Bronchial epithelial cell (primary cell): ENCODE data around the gene KAT8. TPM values are rescaled to one million over a fixed set of nuclear protein-coding genes. Genes with fewer than 3 reads are reported as not detected.

ENCODE experiments used
- DNase-seq: peaks from one replicate; pipeline ENCODE4 v3.0.0-alpha.2; 2010; ENCODE audit warnings: low read depth
- FAIRE-seq: peaks from 2 replicates; lab custom pipeline; 2011; peaks lifted over from hg19 to GRCh38; lab: Jason Lieb, UNC
- H3K27me3 ChIP-seq: 2 replicates; pipeline ENCODE4 v1.5.1; 2011; ENCODE audit warnings: low read length; ENCODE audit not compliant: control insufficient read depth, insufficient read depth
- H3K36me3 ChIP-seq: 2 replicates; pipeline ENCODE4 v1.5.1; 2011; ENCODE audit warnings: low read length; ENCODE audit not compliant: control insufficient read depth, insufficient read depth
- H3K4me3 ChIP-seq: 2 replicates; pipeline ENCODE4 v1.5.1; 2011; ENCODE audit warnings: mild to moderate bottlenecking, low read depth, low read length, control low read depth
- CTCF ChIP-seq: IDR thresholded peaks from 2 replicates; pipeline ENCODE4 v1.5.1; 2011; ENCODE audit warnings: mild to moderate bottlenecking, moderate library complexity, low read length, control low read depth, inconsistent platforms; ENCODE audit not compliant: insufficient read depth, severe bottlenecking
- total RNA-seq: library from RNA; depleted of rRNA; stranded (reverse); fragments of >200 nt; gene quantifications from 2 replicates; pipeline ENCODE4 v1.2.1, GENCODE V29; 2014

KAT8 gene
- total RNA-seq, 1 donor from 2014 or later, result 54.5 TPM

GRCh38 chr16:31120129-31120528 is 2.7 kb downstream of the KAT8 start:
- FAIRE-seq (no peak), DNase-seq (no peak)
- Histone ChIP-seq H3K4me3 (no peak overlapping the region), H3K36me3 (peaks cover 10% of the 10 kb centered on the region), H3K27me3 (no peaks in the 10 kb centered on the region)
- no peak for TF ChIP-seq CTCF

- TF ChIP-seq CTCF, result no peak
- Histone ChIP-seq H3K36me3 (peaks cover 2% of the 10 kb centered on the region), H3K4me3 (no peak overlapping the region), H3K27me3 (no peaks in the 10 kb centered on the region)
- DNase-seq, result no peak
- FAIRE-seq, result peak; percentile 70
These were observed 8.4 kb downstream of the KAT8 start for GRCh38 chr16:31125844-31126243.

GRCh38 chr16:31127182-31127581 is 9.7 kb downstream of the KAT8 start:
- no peak overlapping the region for H3K4me3 ChIP-seq
- FAIRE-seq (no peak), DNase-seq (no peak)
- TF ChIP-seq CTCF, result no peak
- H3K36me3 ChIP-seq, result peaks cover 8% of the 10 kb centered on the region
- H3K27me3 ChIP-seq, result no peaks in the 10 kb centered on the region

DNA sequence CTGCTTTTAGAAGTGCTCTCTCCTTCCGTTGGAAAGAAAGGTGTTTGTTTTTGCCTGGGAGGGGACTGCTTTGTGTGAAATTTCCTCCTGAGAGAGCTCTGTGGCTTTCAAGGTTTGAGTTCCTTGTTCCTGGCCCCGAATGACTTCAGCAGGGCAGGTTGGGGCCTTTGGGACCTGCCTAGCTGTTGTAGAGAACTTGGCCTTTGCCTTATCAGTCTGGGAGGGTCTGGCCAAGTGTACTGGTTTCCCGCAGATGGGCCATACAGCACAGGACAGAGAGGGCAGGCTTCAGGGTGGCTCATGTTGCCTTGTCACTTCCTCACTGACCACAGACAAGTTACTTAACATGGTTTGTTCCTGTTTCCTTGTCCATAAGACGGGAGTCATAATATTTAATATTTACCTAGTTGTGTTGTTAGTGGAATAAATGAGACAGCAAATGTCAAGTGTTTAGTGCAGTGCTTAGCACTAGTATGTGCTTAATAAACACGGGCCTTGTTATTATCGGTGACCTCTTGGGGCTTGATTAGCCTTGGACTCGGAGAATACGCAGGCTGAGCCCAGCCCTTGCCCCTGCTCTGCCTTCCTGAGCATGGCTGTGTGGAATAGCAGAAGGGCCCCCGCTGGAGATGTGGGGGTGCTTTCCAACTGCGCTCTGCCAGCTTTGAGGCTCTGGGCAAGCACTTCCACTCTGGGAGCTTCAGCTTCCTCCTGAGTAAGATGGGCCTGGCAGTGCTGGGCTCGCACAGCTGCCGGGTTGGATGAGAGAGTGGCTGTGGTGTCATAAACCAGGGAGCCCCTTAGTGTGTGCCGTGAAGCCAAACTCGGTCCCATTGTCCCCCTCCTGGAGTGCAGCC is 11.5 kb downstream of the KAT8 start:
- H3K36me3 ChIP-seq, result peaks cover 18% of the 10 kb centered on the region
- FAIRE-seq (no peak), DNase-seq (peak; percentile 59)
- H3K4me3 ChIP-seq, result no peak overlapping the region
- TF ChIP-seq CTCF, result no peak
- H3K27me3 ChIP-seq, result no peaks in the 10 kb centered on the region

- H3K27me3 ChIP-seq, result no peaks in the 10 kb centered on the region
- no peak for DNase-seq
- peak; percentile 13 for FAIRE-seq
- peak; percentile 26 for TF ChIP-seq CTCF
- peaks cover 18% of the 10 kb centered on the region for H3K36me3 ChIP-seq
- H3K4me3 ChIP-seq, result no peak overlapping the region
These were observed 12.3 kb downstream of the KAT8 start for GRCh38 chr16:31129568-31130335.
